ENCODE data around the gene ZNF480.
"Not testable (repeated sequence)": the region's sequence is repeated elsewhere in the genome, so short reads cannot be mapped to it uniquely, and the experiment has no call there.

Gene ZNF480

GRCh38 chr19:52296773-52297600, at the start of gene ZNF480:
ZNF480 (plus strand) TSS chr19:52297169; CDS start chr19:52300413, 3,244 bp downstream.
- Histone ChIP-seq H3K4me3 (ENCODE audit: insufficient read length, low read depth) (peak within 1 kb of the TSS; percentile 87), H3K36me3 (ENCODE audit: insufficient read depth, insufficient read length, low read length) (peaks cover 34% of the 10 kb centered on the region), H3K9ac (ENCODE audit: insufficient read length, low read depth) (peak within 1 kb of the TSS; percentile 85), H3K4me1 (ENCODE audit: insufficient read depth, insufficient read length) (peaks cover 3% of the 10 kb centered on the region), H3K27me3 (ENCODE audit: insufficient read depth, insufficient read length) (peaks cover 9% of the 10 kb centered on the region), H3K9me3 (ENCODE audit: insufficient read depth, low read length) (peaks cover 7% of the 10 kb centered on the region; the same call in 1 of the 2 replicates)
- peak; percentile 46 for DNase-seq (ENCODE audit: low read depth, low spot score)
- no peak for TF ChIP-seq ZNF274 (IDR thresholded peaks at IDR 0.05; ENCODE audit: low read depth, low read length)
- no peak for TF ChIP-seq YY1 (IDR thresholded peaks at IDR 0.05; ENCODE audit: insufficient read depth, insufficient read length)
- no peak for TF ChIP-seq SUZ12 (IDR thresholded peaks at IDR 0.05; ENCODE audit: extremely low read depth, insufficient read depth, insufficient read length)

GRCh38 chr19:52248241-52248640, 48.7 kb upstream of the ZNF480 start:
- no peak overlapping the region for H3K9ac ChIP-seq (ENCODE audit: insufficient read length, low read depth)
- H3K4me1 ChIP-seq (ENCODE audit: insufficient read depth, insufficient read length) = no peaks in the 10 kb centered on the region
- H3K4me3 ChIP-seq (ENCODE audit: insufficient read length, low read depth) = no peak overlapping the region
- no peak for TF ChIP-seq ZNF274 (IDR thresholded peaks at IDR 0.05; ENCODE audit: low read depth, low read length)
- no peak for TF ChIP-seq YY1 (IDR thresholded peaks at IDR 0.05; ENCODE audit: insufficient read depth, insufficient read length)
- TF ChIP-seq SUZ12 (IDR thresholded peaks at IDR 0.05; ENCODE audit: extremely low read depth, insufficient read depth, insufficient read length) = no peak
- no peak for DNase-seq (ENCODE audit: low read depth, low spot score)
- H3K27me3 ChIP-seq (ENCODE audit: insufficient read depth, insufficient read length) = no peaks in the 10 kb centered on the region
- H3K9me3 ChIP-seq (ENCODE audit: insufficient read depth, low read length) = no peaks in the 10 kb centered on the region
- no peaks in the 10 kb centered on the region for H3K36me3 ChIP-seq (ENCODE audit: insufficient read depth, insufficient read length, low read length)

DNA sequence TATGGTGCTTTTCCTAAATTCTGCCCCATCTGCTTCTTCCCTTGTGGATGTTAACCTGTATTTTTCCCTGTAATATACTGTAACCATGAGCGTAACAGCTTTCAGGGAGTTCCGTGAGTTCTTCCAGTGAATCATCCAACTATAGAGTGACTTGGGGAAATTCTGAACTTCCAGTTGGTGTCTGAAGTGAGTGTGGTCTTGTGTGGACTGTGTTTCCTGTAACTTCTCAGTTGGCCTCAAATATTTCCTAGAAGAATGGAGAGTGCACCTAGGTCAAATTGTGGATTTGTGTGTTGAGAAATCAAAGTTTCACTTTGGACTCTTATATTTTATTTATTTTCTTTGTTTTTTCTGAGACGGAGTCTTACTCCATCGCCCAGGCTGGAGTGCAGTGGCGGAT, 38.5 kb upstream of the ZNF480 start:
- H3K9me3 ChIP-seq (ENCODE audit: insufficient read depth, low read length) = no peaks in the 10 kb centered on the region
- TF ChIP-seq SUZ12 (IDR thresholded peaks at IDR 0.05; ENCODE audit: extremely low read depth, insufficient read depth, insufficient read length) (no peak), ZNF274 (IDR thresholded peaks at IDR 0.05; ENCODE audit: low read depth, low read length) (no peak)
- H3K4me3 ChIP-seq (ENCODE audit: insufficient read length, low read depth) = no peak overlapping the region
- no peaks in the 10 kb centered on the region for H3K27me3 ChIP-seq (ENCODE audit: insufficient read depth, insufficient read length)
- H3K4me1 ChIP-seq (ENCODE audit: insufficient read depth, insufficient read length) = no peaks in the 10 kb centered on the region
- DNase-seq (ENCODE audit: low read depth, low spot score) = no peak
- no peak overlapping the region for H3K9ac ChIP-seq (ENCODE audit: insufficient read length, low read depth)
- H3K36me3 ChIP-seq (ENCODE audit: insufficient read depth, insufficient read length, low read length) = no peaks in the 10 kb centered on the region

GRCh38 chr19:52265556-52265955, 31.4 kb upstream of the ZNF480 start:
- not testable (repeated sequence) for DNase-seq (ENCODE audit: low read depth, low spot score); H3K9me3 ChIP-seq (ENCODE audit: insufficient read depth, low read length); H3K4me1 ChIP-seq (ENCODE audit: insufficient read depth, insufficient read length); H3K9ac ChIP-seq (ENCODE audit: insufficient read length, low read depth); H3K36me3 ChIP-seq (ENCODE audit: insufficient read depth, insufficient read length, low read length); H3K27me3 ChIP-seq (ENCODE audit: insufficient read depth, insufficient read length); H3K4me3 ChIP-seq (ENCODE audit: insufficient read length, low read depth)

DNA sequence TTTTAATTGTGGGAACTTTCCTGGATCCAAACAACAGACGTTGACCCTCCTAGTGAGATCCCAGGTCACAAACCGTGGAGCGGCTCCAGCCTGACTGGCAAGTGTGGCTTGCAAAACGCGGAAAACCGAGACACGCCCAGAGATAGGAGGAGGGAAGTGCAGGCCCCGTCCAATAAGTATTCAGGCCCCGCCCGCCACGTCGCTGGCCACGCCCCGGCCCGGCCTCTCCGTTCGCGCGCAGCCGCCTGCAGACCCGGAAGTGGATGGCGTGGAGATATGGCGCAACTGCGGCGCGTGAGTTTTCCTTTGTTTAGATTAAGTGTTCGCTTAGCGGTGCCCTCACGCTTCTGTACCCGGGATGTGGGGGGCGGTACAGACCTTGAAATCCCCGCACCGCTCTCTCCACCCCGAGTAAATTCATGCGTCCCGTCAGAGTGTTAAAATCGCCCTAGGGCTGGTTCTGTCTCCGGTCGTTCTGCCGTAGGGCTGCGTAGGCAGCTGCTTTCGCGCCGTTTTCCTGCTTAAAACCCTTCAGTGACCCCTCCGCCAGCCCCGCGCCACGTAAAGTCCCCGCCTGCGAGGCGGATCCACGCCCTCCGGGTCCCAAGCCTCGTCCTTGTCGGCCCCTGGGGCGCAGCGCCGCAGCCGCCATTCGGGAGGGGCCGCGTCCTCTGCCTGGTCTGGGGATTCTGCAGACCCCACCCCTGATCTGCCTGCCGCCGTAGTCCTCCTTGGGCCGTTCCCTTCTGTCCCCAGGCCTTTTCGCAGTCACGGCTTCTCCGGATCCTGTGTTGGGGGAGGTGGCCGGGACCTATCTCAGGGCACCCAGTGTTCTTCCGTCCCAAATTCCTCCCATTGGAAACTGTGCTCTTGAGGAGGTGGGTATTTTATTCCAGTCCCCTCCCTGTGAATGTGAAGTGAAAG, 27.4 kb upstream of the ZNF480 start, which contains the start of gene ZNF766:
Gene ZNF766 (plus strand): TSS at position 250 of the 924 bp plus-strand sequence. CDS start 27 bp downstream, at position 277.
- Histone ChIP-seq H3K9me3 (ENCODE audit: insufficient read depth, low read length) (peaks cover 18% of the 10 kb centered on the region), H3K9ac (ENCODE audit: insufficient read length, low read depth) (peak within 1 kb of the TSS; percentile 89), H3K36me3 (ENCODE audit: insufficient read depth, insufficient read length, low read length) (peaks cover 30% of the 10 kb centered on the region), H3K4me1 (ENCODE audit: insufficient read depth, insufficient read length) (no peaks in the 10 kb centered on the region), H3K4me3 (ENCODE audit: insufficient read length, low read depth) (peak within 1 kb of the TSS; percentile 87), H3K27me3 (ENCODE audit: insufficient read depth, insufficient read length) (no peaks in the 10 kb centered on the region)
- DNase-seq (ENCODE audit: low read depth, low spot score) = peak; percentile 76
- TF ChIP-seq ZNF274 (IDR thresholded peaks at IDR 0.05; ENCODE audit: low read depth, low read length) = no peak
- peak; percentile 25 for TF ChIP-seq YY1 (IDR thresholded peaks at IDR 0.05; ENCODE audit: insufficient read depth, insufficient read length)

GRCh38 chr19:52270266-52270885, 26.6 kb upstream of the ZNF480 start:
- Histone ChIP-seq H3K4me1 (ENCODE audit: insufficient read depth, insufficient read length) (no peaks in the 10 kb centered on the region), H3K9ac (ENCODE audit: insufficient read length, low read depth) (peak overlapping the region; percentile 89), H3K9me3 (ENCODE audit: insufficient read depth, low read length) (peaks cover 18% of the 10 kb centered on the region), H3K36me3 (ENCODE audit: insufficient read depth, insufficient read length, low read length) (peaks cover 30% of the 10 kb centered on the region), H3K4me3 (ENCODE audit: insufficient read length, low read depth) (peak overlapping the region; percentile 87), H3K27me3 (ENCODE audit: insufficient read depth, insufficient read length) (no peaks in the 10 kb centered on the region)
- no peak for DNase-seq (ENCODE audit: low read depth, low spot score)
- no peak for TF ChIP-seq SUZ12 (IDR thresholded peaks at IDR 0.05; ENCODE audit: extremely low read depth, insufficient read depth, insufficient read length)
- TF ChIP-seq ZNF274 (IDR thresholded peaks at IDR 0.05; ENCODE audit: low read depth, low read length) = no peak
- no peak for TF ChIP-seq YY1 (IDR thresholded peaks at IDR 0.05; ENCODE audit: insufficient read depth, insufficient read length)

GRCh38 chr19:52273301-52273700, 23.7 kb upstream of the ZNF480 start:
- Histone ChIP-seq H3K9me3 (ENCODE audit: insufficient read depth, low read length) (peaks cover 18% of the 10 kb centered on the region), H3K36me3 (ENCODE audit: insufficient read depth, insufficient read length, low read length) (peaks cover 33% of the 10 kb centered on the region), H3K4me3 (ENCODE audit: insufficient read length, low read depth) (no peak overlapping the region), H3K9ac (ENCODE audit: insufficient read length, low read depth) (no peak overlapping the region), H3K27me3 (ENCODE audit: insufficient read depth, insufficient read length) (no peaks in the 10 kb centered on the region), H3K4me1 (ENCODE audit: insufficient read depth, insufficient read length) (no peaks in the 10 kb centered on the region)
- DNase-seq (ENCODE audit: low read depth, low spot score) = no peak
- TF ChIP-seq SUZ12 (IDR thresholded peaks at IDR 0.05; ENCODE audit: extremely low read depth, insufficient read depth, insufficient read length) = no peak
- no peak for TF ChIP-seq ZNF274 (IDR thresholded peaks at IDR 0.05; ENCODE audit: low read depth, low read length)
- TF ChIP-seq YY1 (IDR thresholded peaks at IDR 0.05; ENCODE audit: insufficient read depth, insufficient read length) = no peak

All from NT2/D1 (cell line).